B cell (primary cell): ENCODE data around the gene TMEM41B. TPM values are rescaled to one million over a fixed set of nuclear protein-coding genes. Genes with fewer than 3 reads are reported as not detected.

Source experiments
- ATAC-seq: fragments of 200-7000 bp; cut with Tn5 transposase; one replicate; pipeline ENCODE4 v1.10.0; 2021; ENCODE audit warnings: low read depth, mild to moderate bottlenecking, moderate number of reproducible peaks, moderate library complexity
- CTCF ChIA-PET: fragments of 350-600 bp; sonication (Branson Sonifier 250); formaldehyde crosslinking; loops from one replicate; lab custom pipeline; 2021; ENCODE audit warnings: antibody characterized with exemption, inconsistent platforms; lab: Charles Lee
- POLR2A ChIA-PET: fragments of 350-600 bp; sonication (Branson Sonifier 250); formaldehyde crosslinking; loops from one replicate; lab custom pipeline; 2021; ENCODE audit warnings: antibody characterized with exemption; lab: Charles Lee
- DNase-seq: peaks from one replicate; pipeline ENCODE4 v3.0.0; 2013
- H2AFZ ChIP-seq: 2 replicates; pipeline ENCODE4 v1.6.1; 2012; ENCODE audit warnings: mild to moderate bottlenecking, low read depth, low read length; ENCODE audit not compliant: insufficient read depth, poor library complexity, severe bottlenecking
- H3K27ac ChIP-seq, 2 donors: 1 replicate in 1 of 2; 2 replicates in 1 of 2; pipeline ENCODE4 v1.5.1; 2012 to 2013; ENCODE audit warnings: low read length in 2 of 2, mild to moderate bottlenecking in 2 of 2, moderate library complexity in 1 of 2
- H3K27me3 ChIP-seq, 4 experiments: fragments of 200-600 bp in 1 of 4; sonication (generic) in 1 of 4; replicated peaks in 1 of 4; 1 replicate in 2 of 4; 2 replicates in 2 of 4; pipeline versions ENCODE4 v1.6.1 to v1.7.0; 2013 to 2016; ENCODE audit warnings: low read length in 3 of 4, mild to moderate bottlenecking in 2 of 4, mixed read lengths in 1 of 4, moderate library complexity in 1 of 4; ENCODE audit not compliant: insufficient read depth in 4 of 4, control insufficient read depth in 3 of 4; ENCODE audit errors: control extremely low read depth in 1 of 4
- H3K36me3 ChIP-seq, 2 experiments: replicated peaks in 1 of 2; 1 replicate in 1 of 2; 2 replicates in 1 of 2; pipeline versions ENCODE4 v1.6.1 to v1.7.1; 2013; ENCODE audit warnings: low read length in 1 of 2; ENCODE audit not compliant: insufficient read depth in 2 of 2, control insufficient read depth in 1 of 2; ENCODE audit errors: control extremely low read depth in 1 of 2, extremely low read depth in 1 of 2
- H3K4me1 ChIP-seq, 2 donors: fragments of 200-600 bp in 1 of 2; sonication (generic) in 1 of 2; 1 replicate in 1 of 2; 2 replicates in 1 of 2; pipeline versions ENCODE4 v1.5.1 to v1.6.1; 2013 to 2017; ENCODE audit warnings: low read length in 2 of 2; ENCODE audit not compliant: control insufficient read depth in 2 of 2, insufficient read depth in 2 of 2
- H3K4me2 ChIP-seq: replicated peaks from 2 replicates; pipeline ENCODE3; 2012; ENCODE audit warnings: mild to moderate bottlenecking, low read depth, low read length; ENCODE audit not compliant: poor library complexity, severe bottlenecking
- H3K4me3 ChIP-seq, 5 experiments: fragments of 200-600 bp in 1 of 5; sonication (generic) in 1 of 5; 1 replicate in 3 of 5; 2 replicates in 2 of 5; pipeline versions ENCODE4 v1.5.1 to v1.7.0; 2011 to 2016; ENCODE audit warnings: low read length in 4 of 5, mild to moderate bottlenecking in 4 of 5, low read depth in 2 of 5, control low read depth in 1 of 5, moderate library complexity in 1 of 5; ENCODE audit not compliant: insufficient read depth in 1 of 5; ENCODE audit errors: control extremely low read depth in 1 of 5, extremely low read depth in 1 of 5
- H3K79me2 ChIP-seq: fragments of 200-600 bp; sonication (generic); one replicate; pipeline ENCODE4 v1.6.0; 2016; ENCODE audit warnings: low read length; ENCODE audit not compliant: control insufficient read depth, insufficient read depth
- H3K9ac ChIP-seq: fragments of 200-600 bp; sonication (generic); 2 replicates; pipeline ENCODE4 v1.6.1; 2017; ENCODE audit warnings: mild to moderate bottlenecking, low read length, moderate library complexity
- H3K9me3 ChIP-seq, 3 donors: one replicate each; pipeline versions ENCODE4 v1.6.1 to v1.7.1; 2013; ENCODE audit warnings: low read length in 2 of 3; ENCODE audit not compliant: control insufficient read depth in 2 of 3, insufficient read depth in 1 of 3; ENCODE audit errors: control extremely low read depth in 1 of 3
- H4K20me1 ChIP-seq: 2 replicates; pipeline ENCODE4 v1.6.0; 2012; ENCODE audit warnings: mild to moderate bottlenecking, low read length; ENCODE audit not compliant: insufficient read depth, control insufficient read depth, poor library complexity, severe bottlenecking
- H3K27ac Mint-ChIP-seq: one replicate; pipeline ENCODE4 v1.8.0; 2021; ENCODE audit warnings: mixed read lengths
- H3K27me3 Mint-ChIP-seq: one replicate; pipeline ENCODE4 v1.8.0; 2021; ENCODE audit warnings: mixed read lengths
- H3K4me1 Mint-ChIP-seq: one replicate; pipeline ENCODE4 v1.8.0; 2021; ENCODE audit warnings: mixed read lengths
- H3K4me3 Mint-ChIP-seq: one replicate; pipeline ENCODE4 v1.8.0; 2021; ENCODE audit warnings: mixed read lengths
- H3K9me3 Mint-ChIP-seq: one replicate; pipeline ENCODE4 v1.8.0; 2022; ENCODE audit warnings: mixed read lengths; ENCODE audit not compliant: insufficient read depth
- CTCF ChIP-seq: fragments of 200-600 bp; IDR thresholded peaks from one replicate; pipeline ENCODE4 v1.8.0; 2022; ENCODE audit warnings: antibody characterized with exemption, mild to moderate bottlenecking
- EZH2 ChIP-seq: IDR thresholded peaks from 2 replicates; pipeline ENCODE4 v1.6.1; 2012; ENCODE audit warnings: borderline replicate concordance, low read depth, mild to moderate bottlenecking, moderate library complexity, low read length; ENCODE audit not compliant: insufficient read depth, poor library complexity, severe bottlenecking
- WGBS: methylation state at CpG from one replicate; pipeline ENCODE4 v1.1.5; 2013; ENCODE audit warnings: missing lambda C conversion rate; ENCODE audit not compliant: insufficient coverage; 5-methylcytosine and 5-hydroxymethylcytosine counted together
- intact Hi-C: fragments of 100-400 bp; cut with micrococcal nuclease; formaldehyde crosslinking; loops from one replicate; pipeline ENCODE4 v1.10.0; 2022
- polyA plus RNA-seq: library from polyadenylated mRNA; depleted of rRNA; stranded (reverse); fragments of >200 nt; gene quantifications from 2 replicates; pipeline ENCODE4 v1.2.3, GENCODE V29; 2012
- total RNA-seq, 2 donors: library from RNA; stranded (reverse); fragments of 120-200 nt in 1 of 2; gene quantifications; 1 replicate in 1 of 2; 2 replicates in 1 of 2; pipeline versions ENCODE4 v1.2.3 to v1.2.4, GENCODE V29; 2013 to 2022

The TMEM41B gene
- total and polyA plus RNA-seq, 2 donors (not counting 1 experiment from before 2014, with no cell fraction given) = 16.1 to 43.9 TPM

DNA sequence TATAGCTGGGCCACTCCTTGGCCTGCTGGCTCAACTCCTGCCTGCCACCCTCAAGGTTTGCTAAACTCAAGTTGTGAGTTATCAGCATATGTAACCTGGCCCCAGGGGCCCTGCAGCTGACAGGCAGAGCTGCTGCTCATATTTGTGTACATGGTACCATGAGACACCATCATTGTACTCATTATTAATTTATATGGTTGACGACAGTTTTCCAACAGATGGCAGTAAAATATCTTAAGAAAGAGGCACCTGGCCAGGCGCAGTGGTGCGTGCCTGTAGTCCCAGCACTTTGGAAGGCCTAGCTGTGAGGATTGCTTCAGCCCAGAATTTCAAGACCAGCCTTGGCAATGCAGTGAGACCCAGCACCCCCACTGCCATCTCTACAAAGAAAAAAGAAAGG lies 37.8 kb downstream of the TMEM41B start:
- Mint-ChIP-seq H3K4me1 (peaks cover 11% of the 10 kb centered on the region), H3K9me3 (no peaks in the 10 kb centered on the region), H3K27ac (no peak overlapping the region), H3K4me3 (no peak overlapping the region), H3K27me3 (no peaks in the 10 kb centered on the region)
- Histone ChIP-seq H4K20me1 (no peaks in the 10 kb centered on the region), H3K27ac (no peak overlapping the region), H3K4me3 (no peak overlapping the region), H3K9ac (no peak overlapping the region), H2AFZ (no peak overlapping the region), H3K36me3 (peaks cover 0 to 2% of the 10 kb centered on the region in 2 experiments), H3K9me3 (no peaks in the 10 kb centered on the region), H3K27me3 (no peaks in the 10 kb centered on the region), H3K4me2 (no peak overlapping the region), H3K4me1 (peaks cover 8 to 10% of the 10 kb centered on the region in 2 donors), H3K79me2 (no peaks in the 10 kb centered on the region)
- POLR2A ChIA-PET = interaction anchor here (0.5 kb wide), 1 partner anchor 325 kb away, joined by 3 read pairs; no protein-coding TSS in a partner anchor
- whole genome bisulfite sequencing = 94% methylated on average over 2 of the region's 3 CpGs
- DNase-seq (no peak), ATAC-seq (no peak)
- TF ChIP-seq EZH2 = no peak
- TF ChIP-seq CTCF = no peak
- intact Hi-C loops = no loop called here
- CTCF ChIA-PET = interaction anchor here (1.7 kb wide), 1 partner anchor 231 kb away, joined by 9 read pairs; no protein-coding TSS in a partner anchor

GRCh38 chr11:9274499-9275258 lies 39.7 kb downstream of the TMEM41B start:
- ATAC-seq (no peak), DNase-seq (no peak)
- Histone ChIP-seq H3K4me2 (no peak overlapping the region), H4K20me1 (no peaks in the 10 kb centered on the region), H3K27ac (no peak overlapping the region), H2AFZ (no peak overlapping the region), H3K79me2 (no peaks in the 10 kb centered on the region), H3K9me3 (no peaks in the 10 kb centered on the region), H3K9ac (no peak overlapping the region), H3K27me3 (no peaks in the 10 kb centered on the region), H3K4me1 (no peaks in the 10 kb centered on the region), H3K36me3 (peaks cover 0 to 2% of the 10 kb centered on the region in 2 experiments), H3K4me3 (no peak overlapping the region)
- 94% methylated on average over 6 of the region's 8 CpGs for WGBS
- intact Hi-C loops = no loop called here
- H3K4me3 Mint-ChIP-seq = no peak overlapping the region
- TF ChIP-seq EZH2 (no peak), CTCF (no peak)
- ChIA-PET POLR2A (no interaction called here), CTCF (interaction anchor here (1.1 kb wide), 1 partner anchor 232 kb away, joined by 4 read pairs; no protein-coding TSS in a partner anchor)
- no peaks in the 10 kb centered on the region for H3K27me3 Mint-ChIP-seq
- H3K9me3 Mint-ChIP-seq = no peaks in the 10 kb centered on the region
- no peak overlapping the region for H3K27ac Mint-ChIP-seq
- H3K4me1 Mint-ChIP-seq = no peaks in the 10 kb centered on the region
